Hepatocyte (in vitro differentiated cells): ENCODE data around the gene GAL. TPM values are rescaled to one million over a fixed set of nuclear protein-coding genes. Genes with fewer than 3 reads are reported as not detected.

Source experiments
- DNase-seq: peaks from one replicate; pipeline ENCODE4 v3.0.0-alpha.2; 2016; ENCODE audit warnings: low spot score
- H2AFZ ChIP-seq: fragments of 200-600 bp; sonication (generic); 2 replicates; pipeline ENCODE4 v1.6.0; 2016; ENCODE audit warnings: antibody characterized with exemption, mild to moderate bottlenecking
- H3K27ac ChIP-seq: fragments of 200-600 bp; sonication (generic); 2 replicates; pipeline ENCODE4 v1.5.1; 2016; ENCODE audit warnings: mild to moderate bottlenecking
- H3K27me3 ChIP-seq: fragments of 200-600 bp; sonication (generic); 2 replicates; pipeline ENCODE4 v1.6.1; 2016
- H3K36me3 ChIP-seq: fragments of 200-600 bp; sonication (generic); replicated peaks from 2 replicates; pipeline ENCODE4 v1.5.1; 2016; ENCODE audit warnings: low read depth; ENCODE audit not compliant: insufficient read depth
- H3K4me1 ChIP-seq: fragments of 200-600 bp; sonication (generic); 2 replicates; pipeline ENCODE4 v1.5.1; 2016; ENCODE audit warnings: mild to moderate bottlenecking, moderate library complexity; ENCODE audit not compliant: insufficient read depth
- H3K4me2 ChIP-seq: fragments of 200-600 bp; sonication (generic); 2 replicates; pipeline ENCODE4 v1.6.0; 2016
- H3K4me3 ChIP-seq: fragments of 200-600 bp; sonication (generic); 2 replicates; pipeline ENCODE4 v1.5.1; 2016; ENCODE audit warnings: mild to moderate bottlenecking
- H3K79me2 ChIP-seq: fragments of 200-600 bp; sonication (generic); 2 replicates; pipeline ENCODE4 v1.6.0; 2017; ENCODE audit warnings: mild to moderate bottlenecking
- H3K9me2 ChIP-seq: fragments of 200-600 bp; sonication (generic); replicated peaks from 2 replicates; pipeline ENCODE4 v1.6.0; 2017; ENCODE audit warnings: mild to moderate bottlenecking; ENCODE audit not compliant: insufficient read depth
- H3K9me3 ChIP-seq: fragments of 200-600 bp; sonication (generic); 2 replicates; pipeline ENCODE4 v1.5.1; 2016; ENCODE audit warnings: low read depth, mild to moderate bottlenecking
- H4K20me1 ChIP-seq: fragments of 200-600 bp; sonication (generic); 2 replicates; pipeline ENCODE4 v1.6.0; 2016; ENCODE audit warnings: mild to moderate bottlenecking; ENCODE audit not compliant: insufficient read depth, poor library complexity, severe bottlenecking
- EZH2 ChIP-seq: fragments of 200-600 bp; sonication (generic); IDR thresholded peaks from 2 replicates; pipeline ENCODE4 v1.6.1; 2016; ENCODE audit warnings: antibody characterized with exemption, mild to moderate bottlenecking, borderline replicate concordance
- EZH2phosphoT487 ChIP-seq: fragments of 200-600 bp; sonication (generic); IDR thresholded peaks from one replicate; pipeline ENCODE4 v1.6.1; 2018; ENCODE audit warnings: antibody characterized with exemption, mild to moderate bottlenecking, low read depth, moderate library complexity; ENCODE audit not compliant: unreplicated experiment, severe bottlenecking
- WGBS: methylation state at CpG from one replicate; pipeline ENCODE4 v1.1.6; 2016; ENCODE audit warnings: low lambda C conversion rate; ENCODE audit errors: missing lambda C conversion rate; 5-methylcytosine and 5-hydroxymethylcytosine counted together
- polyA plus RNA-seq: library from polyadenylated mRNA; unstranded; fragments of >200 nt; fragmentation: Nextera tagmentation; extraction: Ambion mirVana; gene quantifications from 2 replicates; pipeline ENCODE4 v1.2.1, GENCODE V29; 2016
- total RNA-seq: library from RNA; depleted of rRNA; stranded (reverse); fragments of >200 nt; gene quantifications from 2 replicates; pipeline ENCODE4 v1.2.3, GENCODE V29; 2014
- TF ChIP-seq, protein P1 (sequence below): fragments of 200-600 bp; sonication (generic); IDR thresholded peaks from 2 replicates; pipeline ENCODE4 v1.5.1; 2016; ENCODE audit warnings: antibody characterized with exemption, mild to moderate bottlenecking; ENCODE audit not compliant: poor library complexity

Gene GAL
- total and polyA plus RNA-seq, 2 experiments from 2014 or later: 1.7 to 15.3 TPM

GRCh38 chr11:68692871-68693483 lies 8.6 kb downstream of the GAL start:
- Histone ChIP-seq H3K27me3 (peaks cover 22% of the 10 kb centered on the region), H3K4me2 (no peak overlapping the region), H2AFZ (no peak overlapping the region), H3K27ac (no peak overlapping the region), H3K9me2 (no peaks in the 10 kb centered on the region), H3K4me3 (no peak overlapping the region), H3K79me2 (no peaks in the 10 kb centered on the region), H3K9me3 (no peaks in the 10 kb centered on the region), H3K4me1 (no peaks in the 10 kb centered on the region), H3K36me3 (no peaks in the 10 kb centered on the region), H4K20me1 (no peaks in the 10 kb centered on the region)
- 80% methylated on average over 15 of the region's 15 CpGs for WGBS
- TF ChIP-seq EZH2 (no peak), EZH2phosphoT487 (no peak)
- TF ChIP-seq, protein P1, sequence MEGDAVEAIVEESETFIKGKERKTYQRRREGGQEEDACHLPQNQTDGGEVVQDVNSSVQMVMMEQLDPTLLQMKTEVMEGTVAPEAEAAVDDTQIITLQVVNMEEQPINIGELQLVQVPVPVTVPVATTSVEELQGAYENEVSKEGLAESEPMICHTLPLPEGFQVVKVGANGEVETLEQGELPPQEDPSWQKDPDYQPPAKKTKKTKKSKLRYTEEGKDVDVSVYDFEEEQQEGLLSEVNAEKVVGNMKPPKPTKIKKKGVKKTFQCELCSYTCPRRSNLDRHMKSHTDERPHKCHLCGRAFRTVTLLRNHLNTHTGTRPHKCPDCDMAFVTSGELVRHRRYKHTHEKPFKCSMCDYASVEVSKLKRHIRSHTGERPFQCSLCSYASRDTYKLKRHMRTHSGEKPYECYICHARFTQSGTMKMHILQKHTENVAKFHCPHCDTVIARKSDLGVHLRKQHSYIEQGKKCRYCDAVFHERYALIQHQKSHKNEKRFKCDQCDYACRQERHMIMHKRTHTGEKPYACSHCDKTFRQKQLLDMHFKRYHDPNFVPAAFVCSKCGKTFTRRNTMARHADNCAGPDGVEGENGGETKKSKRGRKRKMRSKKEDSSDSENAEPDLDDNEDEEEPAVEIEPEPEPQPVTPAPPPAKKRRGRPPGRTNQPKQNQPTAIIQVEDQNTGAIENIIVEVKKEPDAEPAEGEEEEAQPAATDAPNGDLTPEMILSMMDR: no peak
- DNase-seq: no peak

DNA sequence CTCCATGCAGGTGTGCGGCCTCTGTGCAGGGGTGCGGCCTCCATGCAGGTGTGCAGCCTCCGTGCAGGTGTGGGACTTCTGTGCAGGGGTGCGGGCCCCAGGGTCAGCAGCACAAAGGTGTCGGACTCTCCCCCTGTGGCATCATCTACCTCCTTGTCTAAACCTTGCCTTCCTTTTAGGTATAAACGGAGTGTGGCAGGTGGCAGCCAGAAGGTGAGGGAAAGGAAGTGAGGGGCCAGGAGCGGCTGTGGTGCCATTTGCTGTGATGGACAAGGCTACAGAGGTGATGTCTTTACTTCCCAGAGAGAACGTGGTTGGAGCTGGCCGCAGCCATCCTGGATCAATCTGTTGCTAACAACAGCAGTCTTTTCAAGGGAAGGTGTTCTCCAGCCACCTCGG lies 9.1 kb downstream of the GAL start:
- Histone ChIP-seq H3K4me3 (no peak overlapping the region), H3K36me3 (no peaks in the 10 kb centered on the region), H3K27ac (no peak overlapping the region), H3K79me2 (no peaks in the 10 kb centered on the region), H3K4me1 (no peaks in the 10 kb centered on the region), H4K20me1 (no peaks in the 10 kb centered on the region), H3K4me2 (no peak overlapping the region), H3K9me3 (no peaks in the 10 kb centered on the region), H3K9me2 (no peaks in the 10 kb centered on the region), H3K27me3 (peaks cover 22% of the 10 kb centered on the region), H2AFZ (no peak overlapping the region)
- WGBS: 91% methylated on average over 10 of the region's 10 CpGs
- TF ChIP-seq EZH2phosphoT487 (no peak), EZH2 (no peak)
- TF ChIP-seq, protein P1: no peak
- DNase-seq: no peak

DNA sequence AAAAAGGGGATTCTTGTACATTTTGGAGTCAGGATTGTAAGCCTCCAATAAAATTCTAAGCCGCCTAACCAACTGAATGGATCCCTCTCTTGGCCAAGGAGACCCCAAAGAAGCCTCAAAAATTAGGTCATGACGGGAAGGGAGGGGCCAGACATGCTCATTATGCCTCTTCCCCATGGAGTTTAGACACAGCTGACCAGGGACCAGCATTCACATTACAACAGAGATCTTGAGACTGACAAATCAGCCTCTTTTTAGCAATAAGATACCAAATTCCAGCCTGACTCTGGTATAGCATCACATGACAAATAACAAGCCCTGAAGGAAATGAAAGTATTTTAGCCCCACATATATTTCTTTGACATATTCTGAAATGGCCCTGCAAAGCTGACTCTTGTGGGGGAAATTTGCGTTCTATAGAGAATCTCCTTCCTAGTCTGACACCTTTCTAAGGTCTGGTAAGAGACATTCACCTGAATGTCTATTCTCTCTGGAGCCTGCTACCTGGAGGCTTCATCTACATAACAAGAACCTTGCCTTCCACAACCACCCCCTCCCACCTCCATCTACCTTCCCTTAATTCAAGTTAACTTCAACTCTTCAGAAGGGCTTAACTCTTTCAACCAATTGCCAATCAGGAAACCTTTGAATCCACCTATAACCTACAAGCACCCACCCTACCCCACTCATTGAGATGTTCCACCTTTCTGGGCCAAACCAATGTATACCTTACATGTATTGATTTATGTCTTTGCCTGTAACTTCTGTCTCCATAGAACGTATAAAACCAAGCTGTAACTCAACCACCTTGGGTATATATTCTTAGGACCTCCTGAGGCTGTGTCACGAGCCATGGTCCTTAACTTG lies 10.3 kb downstream of the GAL start:
- Histone ChIP-seq H3K79me2 (no peaks in the 10 kb centered on the region), H3K27me3 (peaks cover 17% of the 10 kb centered on the region), H3K9me3 (no peaks in the 10 kb centered on the region), H3K36me3 (no peaks in the 10 kb centered on the region), H2AFZ (no peak overlapping the region), H3K4me1 (no peaks in the 10 kb centered on the region), H3K9me2 (no peaks in the 10 kb centered on the region), H3K4me3 (no peak overlapping the region), H3K27ac (no peak overlapping the region), H4K20me1 (no peaks in the 10 kb centered on the region), H3K4me2 (no peak overlapping the region)
- 74% methylated on average over 5 of the region's 5 CpGs for WGBS
- TF ChIP-seq EZH2phosphoT487 (no peak), EZH2 (no peak)
- TF ChIP-seq, protein P1: no peak
- DNase-seq: no peak
